Mesendoderm (in vitro differentiated cells): Measurements from ENCODE around the gene PLGRKT.
"Not testable (repeated sequence)": the region's sequence is repeated elsewhere in the genome, so short reads cannot be mapped to it uniquely, and the experiment has no call there.

Experiments
- DNase-seq: peaks from one replicate; pipeline ENCODE4 v3.0.0; 2013
- H2AK5ac ChIP-seq: 2 replicates; pipeline ENCODE4 v1.6.1; 2013; ENCODE audit warnings: low read length, inconsistent platforms
- H2BK120ac ChIP-seq: 2 replicates; pipeline ENCODE4 v1.6.1; 2013; ENCODE audit warnings: low read depth, mild to moderate bottlenecking, low read length, moderate library complexity, mixed read lengths
- H2BK15ac ChIP-seq: replicated peaks from 2 replicates; pipeline ENCODE4 v1.6.1; 2013; ENCODE audit warnings: low read depth, mild to moderate bottlenecking, moderate library complexity
- H2BK5ac ChIP-seq: 2 replicates; pipeline ENCODE4 v1.6.1; 2013; ENCODE audit warnings: low read length, inconsistent platforms
- H3K18ac ChIP-seq: 2 replicates; pipeline ENCODE4 v1.6.1; 2013; ENCODE audit warnings: mild to moderate bottlenecking, low read length, mixed read lengths
- H3K23ac ChIP-seq: one replicate; pipeline ENCODE4 v1.6.1; 2013; ENCODE audit warnings: low read length
- H3K27ac ChIP-seq: 2 replicates; pipeline ENCODE4 v1.5.1; 2013; ENCODE audit warnings: low read depth, mild to moderate bottlenecking, inconsistent platforms, low read length, moderate library complexity
- H3K27me3 ChIP-seq: 2 replicates; pipeline ENCODE4 v1.6.1; 2013; ENCODE audit warnings: low read length, control low read depth, mild to moderate bottlenecking, inconsistent platforms; ENCODE audit not compliant: insufficient read depth, poor library complexity
- H3K36me3 ChIP-seq: 2 replicates; pipeline ENCODE4 v1.6.1; 2013; ENCODE audit warnings: low read length, inconsistent platforms; ENCODE audit not compliant: control insufficient read depth, insufficient read depth
- H3K4ac ChIP-seq: one replicate; pipeline ENCODE4 v1.6.1; 2013; ENCODE audit warnings: low read depth, mild to moderate bottlenecking, low read length, moderate library complexity
- H3K4me1 ChIP-seq: 2 replicates; pipeline ENCODE4 v1.6.1; 2013; ENCODE audit warnings: low read depth, low read length, inconsistent platforms; ENCODE audit not compliant: control insufficient read depth
- H3K4me2 ChIP-seq: 2 replicates; pipeline ENCODE4 v1.6.1; 2013; ENCODE audit warnings: low read length
- H3K4me3 ChIP-seq: 2 replicates; pipeline ENCODE4 v1.5.1; 2013; ENCODE audit warnings: mild to moderate bottlenecking, low read length
- H3K56ac ChIP-seq: one replicate; pipeline ENCODE4 v1.6.1; 2013; ENCODE audit warnings: low read length
- H3K79me1 ChIP-seq: 2 replicates; pipeline ENCODE4 v1.6.1; 2013; ENCODE audit warnings: low read length, inconsistent platforms
- H3K79me2 ChIP-seq: 2 replicates; pipeline ENCODE4 v1.6.1; 2013; ENCODE audit warnings: mild to moderate bottlenecking, low read length; ENCODE audit not compliant: control insufficient read depth, insufficient read depth
- H3K9ac ChIP-seq: 2 replicates; pipeline ENCODE4 v1.6.1; 2013; ENCODE audit warnings: low read length, inconsistent platforms
- H4K5ac ChIP-seq: one replicate; pipeline ENCODE4 v1.6.1; 2013; ENCODE audit warnings: low read length
- H4K8ac ChIP-seq: one replicate; pipeline ENCODE4 v1.6.1; 2013; ENCODE audit warnings: low read depth, mild to moderate bottlenecking, control low read depth, low read length, moderate library complexity
- WGBS: extraction: QIAGEN DNeasy Blood & Tissue Kit; methylation state at CpG from one replicate; pipeline ENCODE4 v1.1.7; 2013; ENCODE audit warnings: low lambda C conversion rate, missing lambda C conversion rate; ENCODE audit not compliant: insufficient coverage; ENCODE audit errors: extremely low coverage; 5-methylcytosine and 5-hydroxymethylcytosine counted together

PLGRKT gene

GRCh38 chr9:5440426-5440825 is 2.7 kb upstream of the PLGRKT start:
- DNase-seq = peak; percentile 55
- Histone ChIP-seq H3K18ac (no peak overlapping the region), H3K36me3 (peaks cover 2% of the 10 kb centered on the region), H3K79me1 (no peaks in the 10 kb centered on the region), H3K79me2 (no peaks in the 10 kb centered on the region), H3K4me2 (no peak overlapping the region), H3K9ac (no peak overlapping the region), H2BK120ac (no peak overlapping the region), H3K4me1 (peaks cover 5% of the 10 kb centered on the region), H2AK5ac (no peak overlapping the region), H2BK15ac (no peak overlapping the region), H3K4me3 (no peak overlapping the region), H3K23ac (no peak overlapping the region), H3K4ac (no peak overlapping the region), H4K5ac (no peak overlapping the region), H2BK5ac (no peak overlapping the region), H3K56ac (no peak overlapping the region), H3K27ac (no peak overlapping the region), H4K8ac (no peak overlapping the region), H3K27me3 (no peaks in the 10 kb centered on the region)
- WGBS = no CpG with 5 or more reads among the region's 3 CpGs

DNA sequence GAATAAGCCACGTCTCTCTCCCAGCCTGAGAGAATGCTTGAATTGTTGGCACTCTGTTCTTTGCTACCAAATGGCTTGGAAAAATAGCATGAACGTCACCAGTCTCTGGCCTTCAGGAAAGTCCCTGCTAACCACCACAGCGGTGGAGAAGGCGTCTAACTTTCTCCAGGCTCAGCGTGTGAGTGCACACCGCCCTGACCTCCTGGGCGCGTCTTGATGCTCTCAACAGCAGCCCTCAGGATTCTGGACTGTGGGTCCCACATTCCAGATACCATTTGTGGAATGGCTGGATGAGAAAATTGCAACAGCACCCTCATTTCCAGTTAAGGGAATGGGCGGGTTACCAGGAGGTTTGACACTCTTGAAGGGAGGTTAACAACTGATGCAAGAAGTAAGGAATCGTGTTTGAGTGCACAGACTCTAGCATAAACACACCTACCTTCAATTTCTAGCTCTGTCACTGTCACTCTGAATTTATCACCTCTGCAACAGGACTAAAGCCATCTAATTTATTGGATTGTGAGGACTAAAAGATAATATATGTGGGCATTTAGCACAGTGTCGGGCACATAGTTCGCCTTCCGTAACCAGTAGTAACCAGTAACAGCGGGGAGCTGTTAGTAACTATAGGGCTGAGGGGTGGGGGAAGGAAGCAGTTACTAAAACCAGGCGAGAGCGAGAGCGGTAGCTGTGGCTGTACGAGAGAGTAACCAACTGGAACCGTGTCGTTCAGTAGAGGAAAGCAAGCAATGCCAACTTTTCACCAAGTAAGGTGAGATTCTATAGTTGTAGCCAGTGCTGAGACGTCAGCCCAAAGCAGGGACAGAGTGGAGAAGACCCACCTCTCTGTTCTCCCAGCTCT is 807 bp upstream of the PLGRKT start:
- no peak overlapping the region for H2BK15ac ChIP-seq
- no CpG with 5 or more reads among the region's 21 CpGs for WGBS
- no peak overlapping the region for H3K4me3 ChIP-seq
- H3K56ac ChIP-seq = peak overlapping the region; percentile 77
- no peaks in the 10 kb centered on the region for H3K79me2 ChIP-seq
- H3K23ac ChIP-seq = no peak overlapping the region
- peak overlapping the region; percentile 26 for H4K5ac ChIP-seq
- peaks cover 5% of the 10 kb centered on the region for H3K4me1 ChIP-seq
- H4K8ac ChIP-seq = peak overlapping the region; percentile 1
- H3K18ac ChIP-seq = no peak overlapping the region
- no peaks in the 10 kb centered on the region for H3K27me3 ChIP-seq
- DNase-seq = no peak
- no peak overlapping the region for H3K27ac ChIP-seq
- H2BK120ac ChIP-seq = no peak overlapping the region
- H2BK5ac ChIP-seq = no peak overlapping the region
- H3K4me2 ChIP-seq = peak overlapping the region; percentile 17
- peak overlapping the region; percentile 57 for H3K9ac ChIP-seq
- no peaks in the 10 kb centered on the region for H3K79me1 ChIP-seq
- peaks cover 2% of the 10 kb centered on the region for H3K36me3 ChIP-seq
- peak overlapping the region; percentile 4 for H2AK5ac ChIP-seq
- H3K4ac ChIP-seq = no peak overlapping the region

- no peak overlapping the region for H3K18ac ChIP-seq
- H3K4me1 ChIP-seq = peaks cover 5% of the 10 kb centered on the region
- H3K27ac ChIP-seq = no peak overlapping the region
- no peak overlapping the region for H2BK5ac ChIP-seq
- H3K9ac ChIP-seq = no peak overlapping the region
- no peak overlapping the region for H2BK15ac ChIP-seq
- no peaks in the 10 kb centered on the region for H3K27me3 ChIP-seq
- H3K4ac ChIP-seq = no peak overlapping the region
- no peak overlapping the region for H2AK5ac ChIP-seq
- no peaks in the 10 kb centered on the region for H3K79me1 ChIP-seq
- no peak overlapping the region for H4K8ac ChIP-seq
- no peak overlapping the region for H3K56ac ChIP-seq
- no peak overlapping the region for H2BK120ac ChIP-seq
- H3K4me3 ChIP-seq = no peak overlapping the region
- H3K36me3 ChIP-seq = peaks cover 2% of the 10 kb centered on the region
- DNase-seq = no peak
- WGBS = no CpG with 5 or more reads among the region's 2 CpGs
- no peaks in the 10 kb centered on the region for H3K79me2 ChIP-seq
- no peak overlapping the region for H3K4me2 ChIP-seq
- no peak overlapping the region for H3K23ac ChIP-seq
- H4K5ac ChIP-seq = no peak overlapping the region
Observed at GRCh38 chr9:5436441-5436840, 1.3 kb downstream of the PLGRKT start.

GRCh38 chr9:5435912-5436311 is 1.8 kb downstream of the PLGRKT start:
- no peak overlapping the region for H4K8ac ChIP-seq
- H3K4me2 ChIP-seq = no peak overlapping the region
- H3K4ac ChIP-seq = no peak overlapping the region
- H3K36me3 ChIP-seq = peaks cover 2% of the 10 kb centered on the region
- H3K4me3 ChIP-seq = no peak overlapping the region
- no CpG with 5 or more reads among the region's 3 CpGs for WGBS
- H3K4me1 ChIP-seq = peaks cover 5% of the 10 kb centered on the region
- no peak overlapping the region for H2BK5ac ChIP-seq
- no peak overlapping the region for H3K27ac ChIP-seq
- DNase-seq = no peak
- H3K56ac ChIP-seq = no peak overlapping the region
- H3K9ac ChIP-seq = no peak overlapping the region
- H3K27me3 ChIP-seq = no peaks in the 10 kb centered on the region
- H2BK120ac ChIP-seq = no peak overlapping the region
- no peaks in the 10 kb centered on the region for H3K79me1 ChIP-seq
- no peak overlapping the region for H3K18ac ChIP-seq
- no peak overlapping the region for H2BK15ac ChIP-seq
- no peak overlapping the region for H2AK5ac ChIP-seq
- H3K79me2 ChIP-seq = no peaks in the 10 kb centered on the region
- H3K23ac ChIP-seq = no peak overlapping the region
- H4K5ac ChIP-seq = no peak overlapping the region

GRCh38 chr9:5433841-5434810 is 3.6 kb downstream of the PLGRKT start:
- H4K5ac ChIP-seq, H4K8ac ChIP-seq, H3K27me3 ChIP-seq, H3K79me1 ChIP-seq, H2BK5ac ChIP-seq, H3K4ac ChIP-seq, H3K23ac ChIP-seq, H3K9ac ChIP-seq, H3K4me2 ChIP-seq, H3K18ac ChIP-seq, DNase-seq, H3K79me2 ChIP-seq, H3K27ac ChIP-seq, H3K36me3 ChIP-seq, H3K4me3 ChIP-seq, H2BK120ac ChIP-seq, H2BK15ac ChIP-seq, H3K4me1 ChIP-seq, H3K56ac ChIP-seq, H2AK5ac ChIP-seq: not testable (repeated sequence)
- WGBS = no CpG with 5 or more reads among the region's 65 CpGs
